Measurements from ENCODE around the gene EBF3. TPM values are rescaled to one million over a fixed set of nuclear protein-coding genes. Genes with fewer than 3 reads are reported as not detected.
A peak's percentile ranks its signal among the peaks of the same experiment; 100 is the strongest.

The EBF3 gene
- total RNA-seq, 1 experiment from 2014 or later = 0.22 TPM

GRCh38 chr10:129961157-129961701 lies 2.8 kb downstream of the EBF3 start:
- no peak overlapping the region for H2BK12ac ChIP-seq (ENCODE audit: insufficient read length, low read depth, low read length)
- no peak for DNase-seq
- H2BK15ac ChIP-seq (ENCODE audit: low read depth, low read length) = no peak overlapping the region
- H3K23ac ChIP-seq (ENCODE audit: insufficient read length, low read depth, low read length) = no peak overlapping the region
- TF ChIP-seq CTCF (conservative IDR thresholded peaks at IDR 0.05) = no peak
- H3K27ac ChIP-seq (ENCODE audit: insufficient read length, low read depth, low read length) = no peak overlapping the region
- H4K5ac ChIP-seq (ENCODE audit: insufficient read length, low read depth, low read length) = no peak overlapping the region
- H3K36me3 Mint-ChIP-seq (ENCODE audit: insufficient read depth in 1 of 3, low read depth in 3 of 3) = no peaks in the 10 kb centered on the region; a peak in 1 of 7 replicates
- peaks cover 0 to 8% of the 10 kb centered on the region in 2 experiments; a peak in 3 of 5 replicates for H3K9me3 Mint-ChIP-seq
- no CpG with 5 or more reads among the region's 7 CpGs for WGBS (ENCODE audit: extremely low coverage, insufficient read length, low lambda C conversion rate)
- H2AK5ac ChIP-seq (ENCODE audit: insufficient read length, low read length) = no peak overlapping the region
- H2BK5ac ChIP-seq (ENCODE audit: insufficient read length, low read length) = no peak overlapping the region
- H2AFZ ChIP-seq (ENCODE audit: low read length) = no peak overlapping the region
- no peak overlapping the region for H4K91ac ChIP-seq (ENCODE audit: insufficient read length, low read depth, low read length)
- H3K27me3 Mint-ChIP-seq (ENCODE audit: low read depth) = peaks cover 89% of the 10 kb centered on the region
- no peak overlapping the region; a peak in 1 of 7 replicates for H3K27ac Mint-ChIP-seq
- H3K4me3 Mint-ChIP-seq = peak overlapping the region in 1 of 2 experiments; percentile 74; a peak in 3 of 5 replicates
- peaks cover 3% of the 10 kb centered on the region; the same call in 1 of the 2 replicates for H3K4me1 ChIP-seq (ENCODE audit: insufficient read depth, low read length)
- no peak overlapping the region for H3K18ac ChIP-seq (ENCODE audit: insufficient read length, low read depth, low read length)
- no peak overlapping the region for H2BK120ac ChIP-seq (ENCODE audit: low read depth, low read length, poor library complexity, severe bottlenecking)
- no peaks in the 10 kb centered on the region for H3K79me1 ChIP-seq (ENCODE audit: insufficient read depth, low read depth, low read length, poor library complexity, severe bottlenecking)
- no peak overlapping the region for H4K8ac ChIP-seq (replicated peaks; ENCODE audit: insufficient read length, low read depth, low read length)
- H3K27me3 ChIP-seq (ENCODE audit: insufficient read depth, low read length) = peaks cover 77% of the 10 kb centered on the region
- no peak overlapping the region for H3T11ph ChIP-seq (ENCODE audit: low read length)
- H2BK20ac ChIP-seq (ENCODE audit: low read depth, low read length, poor library complexity, severe bottlenecking) = no peak overlapping the region
- no peak overlapping the region for H3K4me2 ChIP-seq (ENCODE audit: insufficient read depth, insufficient read length, low read length)
- H3K9ac ChIP-seq (ENCODE audit: extremely low read depth, insufficient read length, low read length) = no peak overlapping the region
- H3K56ac ChIP-seq (ENCODE audit: insufficient read length, low read depth, low read length) = no peak overlapping the region
- H3K14ac ChIP-seq (ENCODE audit: insufficient read depth, low read length) = no peak overlapping the region
- no peaks in the 10 kb centered on the region for H3K9me3 ChIP-seq (ENCODE audit: control insufficient read depth, low read depth, low read length)
- H4K20me1 ChIP-seq (ENCODE audit: control insufficient read depth, insufficient read depth, insufficient read length) = no peaks in the 10 kb centered on the region
- no peak overlapping the region for H3K4ac ChIP-seq (ENCODE audit: low read depth, low read length)
- no peaks in the 10 kb centered on the region for H3K79me2 ChIP-seq (ENCODE audit: insufficient read depth, low read length)
- peaks cover 27 to 63% of the 10 kb centered on the region in 2 experiments for H3K4me1 Mint-ChIP-seq
- peaks cover 15% of the 10 kb centered on the region for H3K23me2 ChIP-seq (ENCODE audit: insufficient read length, low read depth, low read length, poor library complexity, severe bottlenecking)
